PC-9 (cell line): ENCODE measurements around the gene TMEM52. TPM values are rescaled to one million over a fixed set of nuclear protein-coding genes. Genes with fewer than 3 reads are reported as not detected.

Source experiments
- BruUV-seq: library from RNA; stranded (reverse); fragments of 400-500 nt; replicated peaks from 2 replicates; lab custom pipeline; 2021; lab: Mats Ljungman, UMichigan
- CTCF ChIA-PET: fragments of 300-600 bp; sonication (Branson Sonifier 250); formaldehyde crosslinking; loops from one replicate; lab custom pipeline; 2022; ENCODE audit warnings: antibody characterized with exemption; lab: Charles Lee
- POLR2A ChIA-PET: fragments of 300-600 bp; sonication (Branson Sonifier 250); formaldehyde crosslinking; loops from one replicate; lab custom pipeline; 2022; ENCODE audit warnings: antibody characterized with exemption; ENCODE audit not compliant: unreplicated experiment; lab: Charles Lee
- DNase-seq, 2 experiments: peaks; one replicate each; pipeline versions ENCODE4 v3.0.0 to v3.0.0-alpha.2; 2015 to 2022; ENCODE audit warnings: mixed read lengths in 1 of 2
- H2AFZ ChIP-seq: fragments of 200-600 bp; sonication (generic); 2 replicates; pipeline ENCODE4 v1.8.1; 2017; ENCODE audit warnings: antibody characterized with exemption
- H3F3A ChIP-seq: fragments of 200-600 bp; sonication (generic); 2 replicates; pipeline ENCODE4 v1.8.1; 2017; ENCODE audit warnings: antibody characterized with exemption, mild to moderate bottlenecking, low read depth; ENCODE audit not compliant: insufficient read depth
- H3K27ac ChIP-seq: fragments of 200-600 bp; sonication (generic); 2 replicates; pipeline ENCODE4 v1.6.1; 2016; ENCODE audit warnings: mixed run types
- H3K27me3 ChIP-seq: fragments of 200-600 bp; sonication (generic); 2 replicates; pipeline ENCODE4 v1.6.1; 2016; ENCODE audit warnings: low read depth, mixed run types; ENCODE audit not compliant: insufficient read depth
- H3K36me3 ChIP-seq: fragments of 200-600 bp; sonication (generic); 2 replicates; pipeline ENCODE4 v1.6.1; 2016; ENCODE audit warnings: low read depth, mixed run types
- H3K4me1 ChIP-seq: fragments of 200-600 bp; sonication (generic); replicated peaks from 2 replicates; pipeline ENCODE4 v1.6.1; 2016; ENCODE audit warnings: mixed run types; ENCODE audit not compliant: insufficient read depth
- H3K4me2 ChIP-seq: fragments of 200-600 bp; sonication (generic); 2 replicates; pipeline ENCODE4 v1.6.1; 2017; ENCODE audit warnings: mixed run types
- H3K4me3 ChIP-seq: fragments of 200-600 bp; sonication (generic); 2 replicates; pipeline ENCODE4 v1.6.1; 2016; ENCODE audit warnings: mixed run types
- H3K79me2 ChIP-seq: fragments of 200-600 bp; sonication (generic); 2 replicates; pipeline ENCODE4 v1.6.1; 2017; ENCODE audit warnings: low read depth, mixed run types
- H3K9me2 ChIP-seq: fragments of 200-600 bp; sonication (generic); 2 replicates; pipeline ENCODE4 v1.8.1; 2017; ENCODE audit warnings: mild to moderate bottlenecking; ENCODE audit not compliant: insufficient read depth
- H3K9me3 ChIP-seq: fragments of 200-600 bp; sonication (generic); 2 replicates; pipeline ENCODE4 v1.8.1; 2016; ENCODE audit warnings: low read depth; ENCODE audit not compliant: insufficient read depth
- H4K20me1 ChIP-seq: fragments of 200-600 bp; sonication (generic); 2 replicates; pipeline ENCODE4 v1.8.1; 2017; ENCODE audit not compliant: insufficient read depth
- CTCF ChIP-seq: fragments of 200-600 bp; sonication (generic); conservative IDR thresholded peaks from 2 replicates; pipeline ENCODE4 v1.6.1; 2017; ENCODE audit warnings: mixed run types, antibody characterized with exemption, mild to moderate bottlenecking, moderate library complexity
- EZH2 ChIP-seq: fragments of 200-600 bp; sonication (generic); IDR thresholded peaks from 2 replicates; pipeline ENCODE4 v1.8.0; 2017; ENCODE audit warnings: antibody characterized with exemption, low read depth
- intact Hi-C: fragments of 100-400 bp; cut with micrococcal nuclease; formaldehyde crosslinking; loops from one replicate; pipeline ENCODE4 v1.10.0; 2022; ENCODE audit not compliant: unreplicated experiment
- total RNA-seq: library from RNA; stranded (reverse); gene quantifications from 2 replicates; pipeline ENCODE4 v1.2.3, GENCODE V29; 2021

TMEM52 gene
- total RNA-seq, 1 experiment from 2014 or later, result 7.4 TPM

GRCh38 chr1:1920057-1920607 lies 1.1 kb upstream of the TMEM52 start:
- intact Hi-C loops, result no loop called here
- H3K4me2 ChIP-seq, result peak overlapping the region; percentile 89
- no peak overlapping the region for H2AFZ ChIP-seq
- no peaks in the 10 kb centered on the region for H4K20me1 ChIP-seq
- H3K9me3 ChIP-seq, result no peaks in the 10 kb centered on the region
- peaks cover 6% of the 10 kb centered on the region; the same call in 1 of the 2 replicates for H3F3A ChIP-seq
- CTCF ChIA-PET, result interaction anchor here (0.6 kb wide), 1 partner anchor 954 kb away, joined by 3 read pairs; the partner anchor contains the start of gene PLEKHN1
- H3K4me1 ChIP-seq, result peaks cover 9% of the 10 kb centered on the region; the same call in 1 of the 2 replicates
- H3K27ac ChIP-seq, result no peak overlapping the region
- H3K4me3 ChIP-seq, result no peak overlapping the region; the same call in 1 of the 2 replicates
- no peaks in the 10 kb centered on the region for H3K79me2 ChIP-seq
- 0 out of 2 replicates have a peak, but pooled peaks cover 7% of the 10 kb centered on the region for H3K27me3 ChIP-seq
- no peak for TF ChIP-seq EZH2
- no peak for TF ChIP-seq CTCF
- DNase-seq, result no peak
- POLR2A ChIA-PET, result no interaction called here
- BruUV-seq, result no TSS peak
- no peaks in the 10 kb centered on the region for H3K9me2 ChIP-seq
- H3K36me3 ChIP-seq, result no peaks in the 10 kb centered on the region

GRCh38 chr1:1919304-1920056 lies 401 bp upstream of the TMEM52 start:
- Histone ChIP-seq H3K79me2 (no peaks in the 10 kb centered on the region), H3K4me3 (peak overlapping the region; percentile 78; the same call in 1 of the 2 replicates), H4K20me1 (no peaks in the 10 kb centered on the region), H3K27ac (no peak overlapping the region), H3K9me3 (no peaks in the 10 kb centered on the region), H3F3A (peaks cover 6% of the 10 kb centered on the region; the same call in 1 of the 2 replicates), H3K4me1 (peaks cover 9% of the 10 kb centered on the region; the same call in 1 of the 2 replicates), H3K36me3 (no peaks in the 10 kb centered on the region), H2AFZ (peak overlapping the region; percentile 86), H3K9me2 (no peaks in the 10 kb centered on the region), H3K4me2 (peak overlapping the region; percentile 89), H3K27me3 (0 out of 2 replicates have a peak, but pooled peaks cover 1% of the 10 kb centered on the region)
- no TSS peak for BruUV-seq
- POLR2A ChIA-PET, result no interaction called here
- peak; percentile 88 to 99 for DNase-seq
- CTCF ChIA-PET, result interaction anchor here (0.5 to 0.6 kb wide), 2 partner anchors 11 to 953 kb away, joined by 3 to 8 read pairs; partner anchors contain the start of gene PLEKHN1
- no peak for TF ChIP-seq EZH2
- no peak for TF ChIP-seq CTCF
- intact Hi-C loops, result loop anchor here (2.0 kb wide), 1 partner anchor 215 kb away; no protein-coding TSS in a partner anchor

- Histone ChIP-seq H3K9me3 (no peaks in the 10 kb centered on the region), H3K9me2 (no peaks in the 10 kb centered on the region), H4K20me1 (no peaks in the 10 kb centered on the region), H3K36me3 (no peaks in the 10 kb centered on the region), H3K79me2 (no peaks in the 10 kb centered on the region), H3K4me3 (peak overlapping the region; percentile 78), H3F3A (peaks cover 6% of the 10 kb centered on the region; the same call in 1 of the 2 replicates), H3K4me2 (peak overlapping the region; percentile 89), H3K27me3 (no peaks in the 10 kb centered on the region), H2AFZ (peak overlapping the region; percentile 86; the same call in 1 of the 2 replicates), H3K27ac (no peak overlapping the region), H3K4me1 (peaks cover 9% of the 10 kb centered on the region; the same call in 1 of the 2 replicates)
- BruUV-seq, result TSS peak; percentile 60
- TF ChIP-seq EZH2 (no peak), CTCF (no peak)
- intact Hi-C loops, result loop anchor here (2.0 kb wide), 1 partner anchor 217 kb away; no protein-coding TSS in a partner anchor
- no peak for DNase-seq
- CTCF ChIA-PET, result no interaction called here
- POLR2A ChIA-PET, result no interaction called here
Measured at GRCh38 chr1:1917995-1918900, 831 bp downstream of the TMEM52 start.
